ENCODE measurements around the gene ICAM4. TPM values are rescaled to one million over a fixed set of nuclear protein-coding genes. Genes with fewer than 3 reads are reported as not detected.
A peak's percentile ranks its signal among the peaks of the same experiment; 100 is the strongest.

Gene ICAM4
- total RNA-seq, 4 donors from 2014 or later, result 0.47 TPM; not detected in 3

GRCh38 chr19:10271543-10272086, 15.1 kb upstream of the ICAM4 start:
- WGBS, 2 donors (ENCODE audit: low coverage in 1 of 2), result 43% methylated on average over 7 of the region's 12 CpGs; no CpG with 5 or more reads in 1 of the 2 donors
- no peak for ATAC-seq
- peaks cover 60% of the 10 kb centered on the region for H3K27me3 ChIP-seq
- peak overlapping the region; percentile 10 to 53 for H3K4me3 ChIP-seq
- H3K27ac ChIP-seq, result peak overlapping the region in 3 of 4 donors; percentile 79 to 81 (median 79)
- TF ChIP-seq EP300 (IDR thresholded peaks at IDR 0.05) (no peak), CTCF (IDR thresholded peaks at IDR 0.05) (no peak), POLR2A (IDR thresholded peaks at IDR 0.05) (no peak), POLR2AphosphoS5 (IDR thresholded peaks at IDR 0.05) (no peak)
- no peaks in the 10 kb centered on the region for H3K9me3 ChIP-seq
- H3K36me3 ChIP-seq, result peaks cover 0 to 10% of the 10 kb centered on the region in 2 donors
- H3K4me1 ChIP-seq, result peaks cover 0 to 38% (median 7%) of the 10 kb centered on the region in 3 donors

GRCh38 chr19:10274589-10274988, 12.2 kb upstream of the ICAM4 start:
- H3K36me3 ChIP-seq, result peaks cover 0 to 25% of the 10 kb centered on the region in 2 donors
- no peak overlapping the region for H3K27ac ChIP-seq
- peaks cover 52% of the 10 kb centered on the region for H3K27me3 ChIP-seq
- no peak for ATAC-seq
- H3K4me1 ChIP-seq, result peaks cover 0 to 24% (median 7%) of the 10 kb centered on the region in 3 donors
- TF ChIP-seq EP300 (IDR thresholded peaks at IDR 0.05) (no peak), POLR2A (IDR thresholded peaks at IDR 0.05) (no peak), CTCF (IDR thresholded peaks at IDR 0.05) (no peak), POLR2AphosphoS5 (IDR thresholded peaks at IDR 0.05) (no peak)
- 87 to 90% methylated on average over 3 to 4 of the region's 10 CpGs for whole genome bisulfite sequencing, 2 donors (ENCODE audit: low coverage in 1 of 2)
- H3K4me3 ChIP-seq, result no peak overlapping the region
- no peaks in the 10 kb centered on the region for H3K9me3 ChIP-seq

- no peak overlapping the region for H3K27ac ChIP-seq
- peaks cover 0 to 25% of the 10 kb centered on the region in 2 donors for H3K36me3 ChIP-seq
- H3K4me3 ChIP-seq, result no peak overlapping the region
- no peak for TF ChIP-seq CTCF (IDR thresholded peaks at IDR 0.05)
- TF ChIP-seq EP300 (IDR thresholded peaks at IDR 0.05), result no peak
- no peak for TF ChIP-seq POLR2AphosphoS5 (IDR thresholded peaks at IDR 0.05)
- no peak for TF ChIP-seq POLR2A (IDR thresholded peaks at IDR 0.05)
- WGBS, 2 donors (ENCODE audit: low coverage in 1 of 2), result 80 to 92% methylated on average over 4 to 7 of the region's 9 CpGs
- ATAC-seq, result no peak
- H3K9me3 ChIP-seq, result no peaks in the 10 kb centered on the region
- H3K4me1 ChIP-seq, result no peaks in the 10 kb centered on the region
- H3K27me3 ChIP-seq, result peaks cover 26% of the 10 kb centered on the region
Measured at GRCh38 chr19:10277795-10278589, 8.8 kb upstream of the ICAM4 start.

- Histone ChIP-seq H3K36me3 (peaks cover 0 to 34% of the 10 kb centered on the region in 2 donors), H3K27ac (no peak overlapping the region), H3K9me3 (no peaks in the 10 kb centered on the region), H3K4me3 (no peak overlapping the region), H3K4me1 (no peaks in the 10 kb centered on the region), H3K27me3 (peaks cover 35% of the 10 kb centered on the region)
- 100% methylated on average over 1 of the region's 1 CpG; no CpG with 5 or more reads in 1 of the 2 donors for WGBS, 2 donors (ENCODE audit: low coverage in 1 of 2)
- no peak for TF ChIP-seq EP300 (IDR thresholded peaks at IDR 0.05)
- no peak for TF ChIP-seq CTCF (IDR thresholded peaks at IDR 0.05)
- TF ChIP-seq POLR2A (IDR thresholded peaks at IDR 0.05), result no peak
- TF ChIP-seq POLR2AphosphoS5 (IDR thresholded peaks at IDR 0.05), result no peak
- ATAC-seq, result no peak
Measured at GRCh38 chr19:10278935-10279334, 7.8 kb upstream of the ICAM4 start.
